ENCODE measurements around the gene SLCO2A1. TPM values are rescaled to one million over a fixed set of nuclear protein-coding genes. Genes with fewer than 3 reads are reported as not detected.

Gene SLCO2A1
- total and polyA plus RNA-seq, 3 donors from 2014 or later = 2.2 to 5.3 (median 2.5) TPM

DNA sequence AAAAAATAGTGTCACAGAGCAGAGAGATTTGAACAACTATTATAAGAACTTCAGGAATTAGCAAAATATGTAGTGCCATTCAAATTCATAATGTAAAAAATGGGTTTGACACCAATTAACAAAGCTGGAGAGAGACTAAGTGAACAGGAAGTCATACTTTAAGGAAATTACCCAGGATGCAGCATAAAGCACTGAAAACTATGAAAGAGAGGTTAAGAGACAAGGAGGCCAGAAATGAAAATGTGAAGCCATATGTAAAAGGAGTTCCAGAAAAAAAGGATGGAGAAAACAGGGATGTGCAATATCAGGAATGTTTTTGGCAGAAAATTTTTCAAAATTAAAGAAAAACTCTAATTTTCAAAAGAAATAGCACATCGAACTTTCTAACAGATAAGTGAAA lies 57.6 kb downstream of the SLCO2A1 start:
- intact Hi-C loops (cut with DNase I; ENCODE audit: low total_unique reads) = no loop called here
- Histone ChIP-seq H3K36me3 (ENCODE audit: low read depth, missing control alignments) (no peaks in the 10 kb centered on the region), H3K4me1 (no peaks in the 10 kb centered on the region), H3K9me3 (no peaks in the 10 kb centered on the region), H3K27ac (no peak overlapping the region), H3K4me3 (no peak overlapping the region), H3K27me3 (no peaks in the 10 kb centered on the region)
- DNase-seq = no peak
- WGBS, 2 donors = 88 to 97% methylated on average over 1 of the region's 1 CpG
- no peak for TF ChIP-seq CTCF (IDR thresholded peaks at IDR 0.05)
- TF ChIP-seq POLR2A (IDR thresholded peaks at IDR 0.05) = no peak

DNA sequence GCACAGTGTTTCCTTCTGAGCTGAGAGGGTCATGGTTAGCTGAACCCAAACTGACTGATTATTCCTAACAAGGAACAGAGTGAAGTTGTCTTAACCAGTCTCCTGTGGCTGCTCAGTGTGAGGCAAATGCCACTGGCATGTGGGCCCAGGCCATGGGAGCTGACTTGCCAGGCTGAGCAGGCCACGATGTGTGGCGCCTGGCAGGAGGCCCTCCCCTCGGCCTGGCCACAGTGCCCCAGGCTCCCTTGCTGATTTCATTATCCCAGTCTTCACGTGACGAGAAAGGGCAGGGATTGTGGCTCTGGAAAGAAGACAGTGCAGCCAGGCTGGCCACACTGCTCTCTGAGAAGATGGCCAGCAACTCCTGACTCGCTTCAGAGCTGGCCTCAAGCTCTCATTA lies 58.8 kb downstream of the SLCO2A1 start:
- intact Hi-C loops (cut with DNase I; ENCODE audit: low total_unique reads) = no loop called here

DNA sequence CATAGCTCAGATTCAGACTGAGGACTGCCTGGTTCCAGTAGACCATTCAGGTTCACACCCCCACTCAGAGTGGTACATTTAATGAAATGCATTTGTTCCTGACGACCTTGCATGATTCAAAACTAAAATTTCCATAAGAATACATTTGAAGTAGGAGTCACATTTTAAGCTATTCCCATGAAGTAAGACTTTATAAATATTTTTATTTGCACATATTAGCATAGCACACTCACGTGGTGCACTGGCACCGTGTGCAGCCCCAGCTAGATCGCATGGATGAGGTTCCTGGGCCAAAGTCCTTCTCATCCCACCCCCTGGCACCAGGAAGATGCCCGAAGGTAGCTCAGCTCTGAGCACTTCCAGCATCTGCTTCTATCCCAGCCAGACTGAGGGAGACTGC lies 59.4 kb downstream of the SLCO2A1 start:
- WGBS, 2 donors = 76 to 83% methylated on average over 5 of the region's 5 CpGs
- H3K27me3 ChIP-seq = no peaks in the 10 kb centered on the region
- H3K27ac ChIP-seq = no peak overlapping the region
- H3K4me1 ChIP-seq = no peaks in the 10 kb centered on the region
- DNase-seq = no peak
- no peaks in the 10 kb centered on the region for H3K9me3 ChIP-seq
- H3K36me3 ChIP-seq (ENCODE audit: low read depth, missing control alignments) = no peaks in the 10 kb centered on the region
- intact Hi-C loops (cut with DNase I; ENCODE audit: low total_unique reads) = no loop called here
- no peak overlapping the region for H3K4me3 ChIP-seq
- TF ChIP-seq POLR2A (IDR thresholded peaks at IDR 0.05) = no peak
- no peak for TF ChIP-seq CTCF (IDR thresholded peaks at IDR 0.05)

More for the DNA sequence above, 58.8 kb downstream of the SLCO2A1 start:
- Histone ChIP-seq H3K4me1 (no peaks in the 10 kb centered on the region), H3K36me3 (ENCODE audit: low read depth, missing control alignments) (no peaks in the 10 kb centered on the region), H3K27ac (no peak overlapping the region), H3K27me3 (no peaks in the 10 kb centered on the region), H3K9me3 (no peaks in the 10 kb centered on the region), H3K4me3 (no peak overlapping the region)
- no peak for TF ChIP-seq POLR2A (IDR thresholded peaks at IDR 0.05)
- 63 to 74% methylated on average over 6 of the region's 6 CpGs for WGBS, 2 donors
- no peak for DNase-seq

GRCh38 chr3:133967992-133968892 lies 61.5 kb downstream of the SLCO2A1 start:
- Histone ChIP-seq H3K27ac (no peak overlapping the region), H3K4me1 (no peaks in the 10 kb centered on the region), H3K27me3 (no peaks in the 10 kb centered on the region), H3K4me3 (no peak overlapping the region), H3K9me3 (no peaks in the 10 kb centered on the region), H3K36me3 (ENCODE audit: low read depth, missing control alignments) (no peaks in the 10 kb centered on the region)
- DNase-seq = no peak
- intact Hi-C loops (cut with DNase I; ENCODE audit: low total_unique reads) = no loop called here
- WGBS, 2 donors = 74 to 84% methylated on average over 15 of the region's 15 CpGs
- no peak for TF ChIP-seq POLR2A (IDR thresholded peaks at IDR 0.05)
- no peak for TF ChIP-seq CTCF (IDR thresholded peaks at IDR 0.05)

DNA sequence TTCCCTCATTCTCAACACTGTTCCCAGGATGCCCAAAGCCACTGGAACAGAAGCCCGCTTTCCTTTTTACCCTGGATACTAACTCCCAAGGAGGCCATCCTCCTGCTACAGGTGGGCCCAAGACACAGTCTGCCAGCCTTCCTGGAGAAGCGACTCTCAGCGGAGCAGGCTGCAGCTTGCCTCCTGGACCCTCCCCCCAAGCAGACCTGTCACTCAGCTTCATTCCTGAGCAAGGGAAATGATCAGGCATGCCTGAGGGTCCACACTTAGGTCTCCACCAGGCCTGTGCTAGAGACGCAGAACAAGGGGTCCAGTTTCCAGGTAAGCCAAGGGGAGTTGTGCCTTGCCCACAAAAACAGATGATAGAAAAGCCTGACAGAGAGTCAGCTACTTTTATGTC lies 62.8 kb downstream of the SLCO2A1 start:
- intact Hi-C loops (cut with DNase I; ENCODE audit: low total_unique reads) = no loop called here
- Histone ChIP-seq H3K27me3 (no peaks in the 10 kb centered on the region), H3K4me1 (no peaks in the 10 kb centered on the region), H3K4me3 (no peak overlapping the region), H3K27ac (no peak overlapping the region), H3K9me3 (no peaks in the 10 kb centered on the region), H3K36me3 (ENCODE audit: low read depth, missing control alignments) (no peaks in the 10 kb centered on the region)
- TF ChIP-seq CTCF (IDR thresholded peaks at IDR 0.05) = no peak
- no peak for TF ChIP-seq POLR2A (IDR thresholded peaks at IDR 0.05)
- WGBS, 2 donors = 95 to 100% methylated on average over 4 of the region's 4 CpGs
- DNase-seq = no peak

Data from testis (tissue), 3 donors.